Peyer's patch (tissue), 4 donors: ENCODE measurements around the gene CTDNEP1.

Experiments used
- POLR2A ChIP-seq, 2 donors: fragments of 450-650 bp; IDR thresholded peaks; one replicate each; pipeline ENCODE4 v1.5.1; 2017; ENCODE audit warnings: antibody characterized with exemption in 2 of 2, mild to moderate bottlenecking in 2 of 2, moderate library complexity in 2 of 2
- TF ChIP-seq, protein P1 (sequence below), 6 experiments: fragments of 450-650 bp in 4 of 6; fragments of 200-600 bp in 2 of 6; sonication (generic) in 1 of 6; IDR thresholded peaks; one replicate each; pipeline ENCODE4 v1.5.1; 2017 to 2019; ENCODE audit warnings: antibody characterized with exemption in 6 of 6, mild to moderate bottlenecking in 3 of 6, moderate library complexity in 1 of 6

DNA sequence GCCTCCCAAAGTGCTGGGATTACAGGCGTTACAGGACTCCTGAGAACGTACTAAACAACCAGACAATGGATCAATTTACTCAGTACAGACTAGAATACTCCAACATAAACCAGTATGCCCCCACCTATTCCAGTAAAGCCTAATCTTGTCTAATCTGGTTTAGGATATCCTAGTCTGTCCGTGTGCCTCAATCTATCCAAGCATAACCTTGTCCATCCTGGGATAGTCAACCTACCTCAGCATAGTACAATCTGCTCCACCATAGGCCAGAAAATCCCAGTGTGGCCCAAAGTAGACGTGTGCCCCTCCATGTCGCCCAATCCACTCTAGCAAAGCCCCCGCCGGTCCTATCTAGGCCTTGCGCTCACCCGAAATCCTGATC lies 17.8 kb downstream of the CTDNEP1 start:
- TF ChIP-seq, protein P1, sequence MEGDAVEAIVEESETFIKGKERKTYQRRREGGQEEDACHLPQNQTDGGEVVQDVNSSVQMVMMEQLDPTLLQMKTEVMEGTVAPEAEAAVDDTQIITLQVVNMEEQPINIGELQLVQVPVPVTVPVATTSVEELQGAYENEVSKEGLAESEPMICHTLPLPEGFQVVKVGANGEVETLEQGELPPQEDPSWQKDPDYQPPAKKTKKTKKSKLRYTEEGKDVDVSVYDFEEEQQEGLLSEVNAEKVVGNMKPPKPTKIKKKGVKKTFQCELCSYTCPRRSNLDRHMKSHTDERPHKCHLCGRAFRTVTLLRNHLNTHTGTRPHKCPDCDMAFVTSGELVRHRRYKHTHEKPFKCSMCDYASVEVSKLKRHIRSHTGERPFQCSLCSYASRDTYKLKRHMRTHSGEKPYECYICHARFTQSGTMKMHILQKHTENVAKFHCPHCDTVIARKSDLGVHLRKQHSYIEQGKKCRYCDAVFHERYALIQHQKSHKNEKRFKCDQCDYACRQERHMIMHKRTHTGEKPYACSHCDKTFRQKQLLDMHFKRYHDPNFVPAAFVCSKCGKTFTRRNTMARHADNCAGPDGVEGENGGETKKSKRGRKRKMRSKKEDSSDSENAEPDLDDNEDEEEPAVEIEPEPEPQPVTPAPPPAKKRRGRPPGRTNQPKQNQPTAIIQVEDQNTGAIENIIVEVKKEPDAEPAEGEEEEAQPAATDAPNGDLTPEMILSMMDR (IDR thresholded peaks at IDR 0.05), result no peak
- no peak for TF ChIP-seq POLR2A (IDR thresholded peaks at IDR 0.05)
